Choroid plexus epithelial cell (primary cell): Measurements from ENCODE around the gene NOCT.

Experiments used
- DNase-seq: peaks from one replicate; pipeline ENCODE4 v3.0.0-alpha.2; 2010; ENCODE audit warnings: low read depth
- H3K4me3 ChIP-seq: 2 replicates; pipeline ENCODE4 v1.5.1; 2011; ENCODE audit warnings: low read depth, mild to moderate bottlenecking, control low read depth, low read length, moderate library complexity
- CTCF ChIP-seq: conservative IDR thresholded peaks from 2 replicates; pipeline ENCODE4 v1.5.1; 2011; ENCODE audit warnings: low read depth, mild to moderate bottlenecking, control low read depth, inconsistent platforms, low read length, moderate library complexity

NOCT gene

GRCh38 chr4:139011225-139011950, 4.2 kb upstream of the NOCT start:
- DNase-seq = no peak
- TF ChIP-seq CTCF = no peak
- H3K4me3 ChIP-seq = no peak overlapping the region

- no peak for TF ChIP-seq CTCF
- DNase-seq = peak; percentile 91
- peak overlapping the region; percentile 82 for H3K4me3 ChIP-seq
Measured at GRCh38 chr4:139014371-139015268, 961 bp upstream of the NOCT start.

GRCh38 chr4:139015948-139016471, 429 bp downstream of the NOCT start:
- peak overlapping the region; percentile 82 for H3K4me3 ChIP-seq
- no peak for TF ChIP-seq CTCF
- peak; percentile 48 for DNase-seq

- peak overlapping the region; percentile 30 for H3K4me3 ChIP-seq
- peak; percentile 36 for DNase-seq
Measured at GRCh38 chr4:139017861-139018260, 2.3 kb downstream of the NOCT start.

GRCh38 chr4:139018501-139018900, 2.9 kb downstream of the NOCT start:
- H3K4me3 ChIP-seq = peak overlapping the region; percentile 30
- TF ChIP-seq CTCF = no peak
- DNase-seq = no peak

More at GRCh38 chr4:139017861-139018260, 2.3 kb downstream of the NOCT start:
- TF ChIP-seq CTCF = no peak

- DNase-seq = peak; percentile 41
- no peak for TF ChIP-seq CTCF
- H3K4me3 ChIP-seq = no peak overlapping the region
Measured at GRCh38 chr4:139018971-139019758, 3.6 kb downstream of the NOCT start.
